CD14-positive monocyte (primary cell): ENCODE data around the gene EIF4E. TPM values are rescaled to one million over a fixed set of nuclear protein-coding genes. Genes with fewer than 3 reads are reported as not detected.

Experiments used
- DNase-seq, 3 donors: peaks; one replicate each; pipeline ENCODE4 v3.0.0-alpha.2; 2011 to 2022
- H2AFZ ChIP-seq: 2 replicates; pipeline ENCODE4 v1.6.0; 2012; ENCODE audit warnings: mild to moderate bottlenecking, low read depth, low read length, inconsistent platforms; ENCODE audit not compliant: insufficient read depth, poor library complexity, severe bottlenecking
- H3K27ac ChIP-seq, 2 donors: 1 replicate in 1 of 2; 2 replicates in 1 of 2; pipeline ENCODE4 v1.5.1; 2012 to 2013; ENCODE audit warnings: low read length in 2 of 2, control low read depth in 1 of 2, inconsistent platforms in 1 of 2, low read depth in 1 of 2, mild to moderate bottlenecking in 1 of 2
- H3K27me3 ChIP-seq, 2 donors: one replicate each; pipeline versions ENCODE4 v1.6.0 to v1.6.1; 2011 to 2013; ENCODE audit warnings: low read length in 2 of 2; ENCODE audit not compliant: control insufficient read depth in 2 of 2, insufficient read depth in 2 of 2
- H3K36me3 ChIP-seq, 2 donors: replicated peaks in 1 of 2; 1 replicate in 1 of 2; 2 replicates in 1 of 2; pipeline versions ENCODE4 v1.5.1 to v1.6.1; 2012 to 2013; ENCODE audit warnings: low read length in 2 of 2, control low read depth in 1 of 2, inconsistent platforms in 1 of 2, mild to moderate bottlenecking in 1 of 2; ENCODE audit not compliant: insufficient read depth in 2 of 2, control insufficient read depth in 1 of 2
- H3K4me1 ChIP-seq, 2 donors: 1 replicate in 1 of 2; 2 replicates in 1 of 2; pipeline versions ENCODE4 v1.5.1 to v1.6.1; 2012 to 2013; ENCODE audit warnings: low read length in 2 of 2, control low read depth in 1 of 2, inconsistent platforms in 1 of 2, mild to moderate bottlenecking in 1 of 2, moderate library complexity in 1 of 2; ENCODE audit not compliant: insufficient read depth in 2 of 2, control insufficient read depth in 1 of 2
- H3K4me2 ChIP-seq: replicated peaks from 2 replicates; pipeline ENCODE3; 2012; ENCODE audit warnings: low read length, moderate library complexity, mild to moderate bottlenecking; ENCODE audit not compliant: poor library complexity, severe bottlenecking; ENCODE audit errors: extremely low read depth
- H3K4me3 ChIP-seq, 3 experiments: fragments of 200-600 bp in 1 of 3; sonication (generic) in 1 of 3; replicated peaks in 1 of 3; 1 replicate in 2 of 3; 2 replicates in 1 of 3; pipeline ENCODE4 v1.5.1; 2011 to 2013; ENCODE audit warnings: low read length in 3 of 3, mild to moderate bottlenecking in 3 of 3, control low read depth in 2 of 3, low read depth in 2 of 3, inconsistent platforms in 1 of 3, moderate library complexity in 1 of 3
- H3K79me2 ChIP-seq: 2 replicates; pipeline ENCODE4 v1.6.0; 2012; ENCODE audit warnings: mild to moderate bottlenecking, control low read depth, inconsistent platforms, low read length, moderate library complexity; ENCODE audit not compliant: insufficient read depth
- H3K9ac ChIP-seq: 2 replicates; pipeline ENCODE4 v1.6.0; 2017; ENCODE audit warnings: low read length, mild to moderate bottlenecking; ENCODE audit not compliant: insufficient read depth, poor library complexity, severe bottlenecking
- H3K9me3 ChIP-seq, 2 donors: replicated peaks in 1 of 2; 1 replicate in 1 of 2; 2 replicates in 1 of 2; pipeline versions ENCODE4 v1.5.1 to v1.6.1; 2012 to 2013; ENCODE audit warnings: low read length in 2 of 2, control low read depth in 1 of 2; ENCODE audit not compliant: control insufficient read depth in 1 of 2, insufficient read depth in 1 of 2
- H4K20me1 ChIP-seq: 2 replicates; pipeline ENCODE4 v1.6.0; 2012; ENCODE audit warnings: mild to moderate bottlenecking, low read length, control low read depth, moderate library complexity; ENCODE audit not compliant: insufficient read depth
- H3K27ac Mint-ChIP-seq, 7 donors: one replicate each; pipeline ENCODE4 v1.8.0; 2020; ENCODE audit warnings: mild to moderate bottlenecking in 7 of 7, mixed read lengths in 7 of 7, moderate library complexity in 6 of 7, inconsistent platforms in 2 of 7
- H3K27me3 Mint-ChIP-seq, 3 donors: one replicate each; pipeline ENCODE4 v1.8.0; 2021 to 2022; ENCODE audit warnings: low read depth in 3 of 3, mild to moderate bottlenecking in 3 of 3, mixed read lengths in 3 of 3, moderate library complexity in 3 of 3, inconsistent platforms in 1 of 3
- H3K36me3 Mint-ChIP-seq, 2 donors: one replicate each; pipeline ENCODE4 v1.8.0; 2020; ENCODE audit warnings: mixed read lengths in 2 of 2, inconsistent platforms in 1 of 2, mild to moderate bottlenecking in 1 of 2
- H3K4me1 Mint-ChIP-seq: one replicate; pipeline ENCODE4 v1.8.0; 2020; ENCODE audit warnings: mild to moderate bottlenecking, mixed read lengths
- H3K4me3 Mint-ChIP-seq, 2 donors: one replicate each; pipeline ENCODE4 v1.8.0; 2020; ENCODE audit warnings: mild to moderate bottlenecking in 2 of 2, mixed read lengths in 2 of 2, moderate library complexity in 1 of 2
- H3K9me3 Mint-ChIP-seq, 7 donors: one replicate each; pipeline ENCODE4 v1.8.0; 2020 to 2022; ENCODE audit warnings: mixed read lengths in 7 of 7, mild to moderate bottlenecking in 6 of 7, moderate library complexity in 6 of 7, inconsistent platforms in 2 of 7
- WGBS: methylation state at CpG from one replicate; pipeline ENCODE4 v1.1.5; 2013; ENCODE audit warnings: missing lambda C conversion rate; ENCODE audit not compliant: insufficient coverage; 5-methylcytosine and 5-hydroxymethylcytosine counted together
- intact Hi-C, 2 donors: fragments of 100-400 bp; cut with micrococcal nuclease; formaldehyde crosslinking; loops; one replicate each; pipeline versions ENCODE4 v1.15.0 to v1.15.1; 2023
- polyA plus RNA-seq, 3 donors: library from polyadenylated mRNA; depleted of rRNA in 1 of 3; unstranded in 2 of 3; stranded (reverse) in 1 of 3; fragments of 300-500 nt in 2 of 3; fragments of >200 nt in 1 of 3; fragmentation: Illumina TruSeq in 2 of 3; gene quantifications; 1 replicate in 2 of 3; 2 replicates in 1 of 3; pipeline ENCODE4 v1.2.3, GENCODE V29; 2012 to 2021
- TF ChIP-seq, protein P1 (sequence below): fragments of 200-600 bp; IDR thresholded peaks from one replicate; pipeline ENCODE4 v1.8.0; 2022; ENCODE audit warnings: antibody characterized with exemption, mild to moderate bottlenecking

Gene EIF4E
- polyA plus RNA-seq, 3 donors, result 25.0 to 50.8 (median 48.6) TPM

DNA sequence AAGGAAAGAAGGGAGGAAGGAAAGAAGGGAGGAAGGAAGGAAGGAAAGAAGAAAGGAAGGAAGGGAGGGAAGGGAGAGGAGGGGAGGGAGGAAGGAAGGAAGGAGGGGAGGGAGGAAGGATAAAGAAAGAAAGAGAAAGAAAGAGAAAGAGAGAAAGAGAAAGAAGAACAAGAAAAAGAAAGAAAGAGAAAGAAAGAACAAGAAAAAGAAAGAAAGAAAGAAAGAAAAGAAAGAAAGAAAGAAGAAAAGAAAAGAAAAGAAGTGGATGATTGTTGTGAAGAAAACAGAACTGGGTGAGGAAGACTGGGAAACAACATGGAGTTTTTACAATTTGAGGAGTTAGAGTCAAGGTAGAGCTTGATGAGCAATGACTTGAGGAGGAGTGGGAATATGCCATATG, 78.0 kb downstream of the EIF4E start:
- no peak overlapping the region for H3K27ac Mint-ChIP-seq
- no peak for DNase-seq
- H3K4me3 Mint-ChIP-seq, result no peak overlapping the region
- H3K4me1 ChIP-seq, result no peaks in the 10 kb centered on the region
- intact Hi-C loops, result no loop called here
- H3K4me1 Mint-ChIP-seq, result no peaks in the 10 kb centered on the region
- H3K36me3 ChIP-seq, result no peaks in the 10 kb centered on the region
- H3K27ac ChIP-seq, result no peak overlapping the region
- peaks cover 4 to 7% of the 10 kb centered on the region in 2 donors for H3K9me3 ChIP-seq
- H4K20me1 ChIP-seq, result no peaks in the 10 kb centered on the region
- TF ChIP-seq, protein P1, sequence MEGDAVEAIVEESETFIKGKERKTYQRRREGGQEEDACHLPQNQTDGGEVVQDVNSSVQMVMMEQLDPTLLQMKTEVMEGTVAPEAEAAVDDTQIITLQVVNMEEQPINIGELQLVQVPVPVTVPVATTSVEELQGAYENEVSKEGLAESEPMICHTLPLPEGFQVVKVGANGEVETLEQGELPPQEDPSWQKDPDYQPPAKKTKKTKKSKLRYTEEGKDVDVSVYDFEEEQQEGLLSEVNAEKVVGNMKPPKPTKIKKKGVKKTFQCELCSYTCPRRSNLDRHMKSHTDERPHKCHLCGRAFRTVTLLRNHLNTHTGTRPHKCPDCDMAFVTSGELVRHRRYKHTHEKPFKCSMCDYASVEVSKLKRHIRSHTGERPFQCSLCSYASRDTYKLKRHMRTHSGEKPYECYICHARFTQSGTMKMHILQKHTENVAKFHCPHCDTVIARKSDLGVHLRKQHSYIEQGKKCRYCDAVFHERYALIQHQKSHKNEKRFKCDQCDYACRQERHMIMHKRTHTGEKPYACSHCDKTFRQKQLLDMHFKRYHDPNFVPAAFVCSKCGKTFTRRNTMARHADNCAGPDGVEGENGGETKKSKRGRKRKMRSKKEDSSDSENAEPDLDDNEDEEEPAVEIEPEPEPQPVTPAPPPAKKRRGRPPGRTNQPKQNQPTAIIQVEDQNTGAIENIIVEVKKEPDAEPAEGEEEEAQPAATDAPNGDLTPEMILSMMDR, result no peak
- no peak overlapping the region for H3K9ac ChIP-seq
- peaks cover 5 to 7% (median 6%) of the 10 kb centered on the region in 7 donors for H3K9me3 Mint-ChIP-seq
- no peak overlapping the region for H2AFZ ChIP-seq
- H3K27me3 Mint-ChIP-seq, result no peaks in the 10 kb centered on the region
- H3K36me3 Mint-ChIP-seq, result no peaks in the 10 kb centered on the region
- H3K27me3 ChIP-seq, result no peaks in the 10 kb centered on the region
- no peak overlapping the region for H3K4me2 ChIP-seq
- H3K4me3 ChIP-seq, result no peak overlapping the region
- H3K79me2 ChIP-seq, result no peaks in the 10 kb centered on the region

GRCh38 chr4:98848448-98848847, 80.5 kb downstream of the EIF4E start:
- Mint-ChIP-seq H3K4me3 (no peak overlapping the region), H3K27me3 (no peaks in the 10 kb centered on the region), H3K36me3 (no peaks in the 10 kb centered on the region), H3K9me3 (peaks cover 5 to 13% (median 6%) of the 10 kb centered on the region in 7 donors), H3K4me1 (no peaks in the 10 kb centered on the region), H3K27ac (no peak overlapping the region)
- H3K4me3 ChIP-seq, result no peak overlapping the region
- no CpG with 5 or more reads among the region's 1 CpG for WGBS
- no peak overlapping the region for H3K27ac ChIP-seq
- H3K79me2 ChIP-seq, result no peaks in the 10 kb centered on the region
- H3K27me3 ChIP-seq, result no peaks in the 10 kb centered on the region
- peaks cover 10 to 11% of the 10 kb centered on the region in 2 donors for H3K9me3 ChIP-seq
- TF ChIP-seq, protein P1, result no peak
- intact Hi-C loops, result no loop called here
- no peak overlapping the region for H2AFZ ChIP-seq
- H4K20me1 ChIP-seq, result no peaks in the 10 kb centered on the region
- no peak overlapping the region for H3K4me2 ChIP-seq
- H3K36me3 ChIP-seq, result no peaks in the 10 kb centered on the region
- DNase-seq, result no peak
- no peaks in the 10 kb centered on the region for H3K4me1 ChIP-seq
- H3K9ac ChIP-seq, result no peak overlapping the region
